Measurements from ENCODE around the gene DNAJC17.

Gene DNAJC17

GRCh38 chr15:40830884-40831283 is 23.6 kb upstream of the DNAJC17 start:
- TF ChIP-seq, protein P1, sequence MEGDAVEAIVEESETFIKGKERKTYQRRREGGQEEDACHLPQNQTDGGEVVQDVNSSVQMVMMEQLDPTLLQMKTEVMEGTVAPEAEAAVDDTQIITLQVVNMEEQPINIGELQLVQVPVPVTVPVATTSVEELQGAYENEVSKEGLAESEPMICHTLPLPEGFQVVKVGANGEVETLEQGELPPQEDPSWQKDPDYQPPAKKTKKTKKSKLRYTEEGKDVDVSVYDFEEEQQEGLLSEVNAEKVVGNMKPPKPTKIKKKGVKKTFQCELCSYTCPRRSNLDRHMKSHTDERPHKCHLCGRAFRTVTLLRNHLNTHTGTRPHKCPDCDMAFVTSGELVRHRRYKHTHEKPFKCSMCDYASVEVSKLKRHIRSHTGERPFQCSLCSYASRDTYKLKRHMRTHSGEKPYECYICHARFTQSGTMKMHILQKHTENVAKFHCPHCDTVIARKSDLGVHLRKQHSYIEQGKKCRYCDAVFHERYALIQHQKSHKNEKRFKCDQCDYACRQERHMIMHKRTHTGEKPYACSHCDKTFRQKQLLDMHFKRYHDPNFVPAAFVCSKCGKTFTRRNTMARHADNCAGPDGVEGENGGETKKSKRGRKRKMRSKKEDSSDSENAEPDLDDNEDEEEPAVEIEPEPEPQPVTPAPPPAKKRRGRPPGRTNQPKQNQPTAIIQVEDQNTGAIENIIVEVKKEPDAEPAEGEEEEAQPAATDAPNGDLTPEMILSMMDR (conservative IDR thresholded peaks at IDR 0.05) = no peak
- no peak overlapping the region for H3K27ac ChIP-seq

DNA sequence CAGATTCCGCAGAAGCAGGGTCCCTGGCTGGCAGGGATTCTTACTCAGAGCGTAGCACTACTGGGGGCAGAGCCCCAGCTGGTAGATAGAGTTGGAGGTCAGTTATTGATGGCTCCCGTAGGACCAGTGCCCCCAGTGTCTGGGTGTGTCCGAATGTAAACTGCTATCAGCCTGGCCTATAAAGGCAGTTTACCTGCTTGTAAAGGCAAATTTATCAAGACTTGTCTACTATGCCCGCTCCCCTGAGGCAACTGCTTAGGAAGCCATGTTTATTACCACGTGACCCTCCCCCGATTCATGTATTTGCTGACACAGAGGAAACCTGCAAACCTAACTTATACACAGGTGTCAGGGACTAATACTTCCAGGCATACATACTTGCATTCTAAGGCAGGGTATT is 21.8 kb upstream of the DNAJC17 start:
- TF ChIP-seq, protein P1 (conservative IDR thresholded peaks at IDR 0.05) = no peak
- no peak overlapping the region for H3K27ac ChIP-seq

- H3K27ac ChIP-seq = no peak within 1 kb of the TSS
- TF ChIP-seq, protein P1 (conservative IDR thresholded peaks at IDR 0.05) = no peak
Observed at GRCh38 chr15:40828447-40829036, 21.3 kb upstream of the DNAJC17 start, which contains the start of gene PPP1R14D. Gene PPP1R14D, minus strand, starts transcription at chr15:40828708. Its CDS starts 67 bp downstream, at chr15:40828641.

DNA sequence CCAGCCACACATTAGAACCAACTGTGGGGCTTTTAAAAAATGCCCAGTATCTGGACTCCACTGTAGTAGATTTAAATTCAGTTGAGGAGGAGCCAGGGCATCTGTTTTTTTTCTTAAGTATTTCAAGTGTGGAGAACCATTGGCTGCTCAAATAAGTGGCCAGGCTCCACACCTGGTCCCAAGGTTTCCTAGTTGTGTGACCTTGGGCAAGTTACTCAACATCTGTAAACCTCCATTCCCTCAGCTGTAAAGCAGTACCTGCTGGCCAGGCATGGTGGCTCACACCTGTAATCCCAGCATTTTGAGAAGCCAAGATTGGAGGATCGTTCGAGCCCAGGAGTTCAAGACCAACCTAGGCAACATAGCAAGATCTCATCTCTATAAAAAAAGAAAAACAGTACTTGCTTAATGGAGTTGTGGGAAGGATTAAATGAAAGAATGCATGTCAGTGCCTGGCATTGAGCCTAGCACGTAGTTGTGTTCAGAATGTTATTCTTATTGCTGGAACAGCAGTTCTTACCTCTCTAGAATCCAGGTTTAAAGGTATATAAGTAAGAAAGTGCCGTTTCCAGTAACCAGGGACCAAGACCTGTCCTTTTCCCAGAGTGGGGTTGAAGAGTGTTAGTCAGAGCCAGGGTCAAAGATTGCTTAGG is 19.3 kb upstream of the DNAJC17 start:
- H3K27ac ChIP-seq = no peak overlapping the region
- TF ChIP-seq, protein P1 (conservative IDR thresholded peaks at IDR 0.05) = no peak

DNA sequence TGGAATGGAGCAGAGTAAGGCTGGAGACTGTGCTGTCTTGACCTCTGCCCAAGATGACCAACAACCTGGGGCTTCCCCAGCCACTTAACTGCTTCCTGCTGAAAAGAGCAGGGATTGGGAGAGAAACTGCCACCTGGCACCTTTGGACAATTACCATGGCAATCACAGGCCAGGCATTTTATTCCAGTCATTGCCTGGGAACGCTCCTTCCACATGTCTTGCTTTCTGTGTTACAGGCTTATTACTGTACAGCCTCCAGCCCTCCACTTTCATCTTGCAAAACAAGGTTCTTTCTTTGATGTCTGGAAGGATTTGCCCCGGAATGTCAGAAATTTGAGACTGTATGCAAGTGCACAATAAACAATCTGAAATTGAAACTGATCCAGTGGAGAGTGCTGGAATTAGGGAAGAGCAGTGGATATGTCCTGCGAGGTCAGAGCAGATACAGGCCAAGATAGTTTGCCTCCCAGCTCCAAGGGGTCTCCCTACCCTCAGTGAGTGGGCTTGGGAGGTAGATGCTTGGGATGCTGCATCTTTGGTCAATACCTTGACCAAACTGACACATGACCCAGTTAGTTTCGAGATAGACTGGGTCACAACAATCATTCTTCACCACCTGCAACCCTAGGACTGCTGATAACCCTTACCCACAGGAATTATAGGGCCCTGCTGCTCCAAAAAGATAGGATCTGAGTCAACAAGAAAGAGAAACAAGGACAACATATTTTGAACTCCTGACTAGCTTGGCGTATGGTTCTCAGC is 18.6 kb upstream of the DNAJC17 start:
- H3K27ac ChIP-seq = no peak overlapping the region

GRCh38 chr15:40823572-40824343 is 16.5 kb upstream of the DNAJC17 start:
- H3K27ac ChIP-seq = no peak overlapping the region
- TF ChIP-seq, protein P1 (conservative IDR thresholded peaks at IDR 0.05) = no peak

More for the DNA sequence above, 18.6 kb upstream of the DNAJC17 start:
- TF ChIP-seq, protein P1 (conservative IDR thresholded peaks at IDR 0.05) = no peak

DNA sequence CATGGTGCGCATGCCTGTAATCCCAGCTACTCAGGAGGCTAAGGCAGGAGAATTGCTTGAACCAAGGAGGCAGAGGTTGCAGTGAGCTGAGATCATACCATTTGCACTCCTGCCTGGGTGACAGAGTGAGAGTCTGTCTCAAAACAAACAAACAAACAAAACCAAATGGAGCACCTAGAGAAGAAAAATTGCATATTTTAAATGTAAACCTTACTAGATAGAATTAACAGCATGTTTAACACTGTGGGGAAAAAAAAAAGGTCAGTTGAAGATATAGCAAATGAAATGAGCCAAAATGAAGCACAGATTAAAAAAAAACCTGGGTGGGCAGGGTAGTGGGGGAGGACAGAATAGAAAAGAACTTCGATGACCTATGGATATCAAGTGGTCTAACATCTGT is 13.9 kb upstream of the DNAJC17 start:
- H3K27ac ChIP-seq = no peak overlapping the region
- TF ChIP-seq, protein P1 (conservative IDR thresholded peaks at IDR 0.05) = no peak

Data from VCaP (cell line).